ENCODE data around the gene SNX6.
"Not testable (repeated sequence)": the region's sequence is repeated elsewhere in the genome, so short reads cannot be mapped to it uniquely, and the experiment has no call there.

DNA sequence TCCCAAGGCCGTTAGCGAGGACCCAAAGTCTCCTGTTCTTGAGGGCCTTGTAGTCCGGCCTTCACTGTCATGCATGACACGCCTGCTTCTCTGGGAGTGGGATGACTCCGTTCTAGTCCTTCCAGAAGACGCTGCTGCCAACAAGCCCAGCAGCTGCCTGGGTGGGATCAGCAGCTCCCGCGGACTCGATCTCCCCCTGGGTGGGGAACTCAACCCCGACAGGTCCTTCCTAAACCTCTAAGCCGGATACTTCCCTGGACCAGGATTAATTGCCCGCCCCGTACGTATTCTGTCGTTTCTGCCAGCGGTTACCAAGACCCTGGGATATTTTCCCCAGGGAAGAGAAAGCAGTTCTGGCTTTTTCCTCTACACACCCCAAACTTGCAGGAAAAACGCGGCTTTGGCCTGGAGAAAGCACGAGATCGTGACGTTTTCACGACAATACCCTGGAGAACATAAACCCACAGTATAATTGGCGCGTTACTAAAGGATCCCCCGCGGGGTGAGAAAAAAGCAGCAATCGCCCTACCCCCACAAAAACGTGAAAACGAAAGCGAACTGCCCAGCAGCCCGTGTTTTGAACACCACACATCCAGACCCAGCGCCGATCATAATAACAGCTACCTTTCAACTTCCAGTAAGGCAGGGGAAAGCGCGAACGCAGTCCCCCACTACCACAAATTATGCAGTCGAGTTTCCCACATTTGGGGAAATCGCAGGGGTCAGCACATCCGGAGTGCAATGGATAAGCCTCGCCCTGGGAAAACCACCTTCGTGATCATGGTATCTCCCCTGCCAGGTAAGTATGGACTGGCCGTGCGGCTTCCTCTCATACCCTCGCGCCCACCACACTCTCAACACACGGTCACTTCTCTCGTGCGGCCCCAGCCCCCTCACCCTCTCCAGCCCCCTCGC lies 74.1 kb downstream of the SNX6 start:
- TF ChIP-seq POLR2A (IDR thresholded peaks at IDR 0.05; ENCODE audit: extremely low read depth, insufficient read length): not testable (repeated sequence)
- TF ChIP-seq, protein P1, sequence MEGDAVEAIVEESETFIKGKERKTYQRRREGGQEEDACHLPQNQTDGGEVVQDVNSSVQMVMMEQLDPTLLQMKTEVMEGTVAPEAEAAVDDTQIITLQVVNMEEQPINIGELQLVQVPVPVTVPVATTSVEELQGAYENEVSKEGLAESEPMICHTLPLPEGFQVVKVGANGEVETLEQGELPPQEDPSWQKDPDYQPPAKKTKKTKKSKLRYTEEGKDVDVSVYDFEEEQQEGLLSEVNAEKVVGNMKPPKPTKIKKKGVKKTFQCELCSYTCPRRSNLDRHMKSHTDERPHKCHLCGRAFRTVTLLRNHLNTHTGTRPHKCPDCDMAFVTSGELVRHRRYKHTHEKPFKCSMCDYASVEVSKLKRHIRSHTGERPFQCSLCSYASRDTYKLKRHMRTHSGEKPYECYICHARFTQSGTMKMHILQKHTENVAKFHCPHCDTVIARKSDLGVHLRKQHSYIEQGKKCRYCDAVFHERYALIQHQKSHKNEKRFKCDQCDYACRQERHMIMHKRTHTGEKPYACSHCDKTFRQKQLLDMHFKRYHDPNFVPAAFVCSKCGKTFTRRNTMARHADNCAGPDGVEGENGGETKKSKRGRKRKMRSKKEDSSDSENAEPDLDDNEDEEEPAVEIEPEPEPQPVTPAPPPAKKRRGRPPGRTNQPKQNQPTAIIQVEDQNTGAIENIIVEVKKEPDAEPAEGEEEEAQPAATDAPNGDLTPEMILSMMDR (IDR thresholded peaks at IDR 0.05; ENCODE audit: low read depth, low read length): not testable (repeated sequence)
